GM18951 (cell line): ENCODE data around the gene PTGFRN.

Experiments
- POLR2A ChIP-seq: IDR thresholded peaks from 4 replicates; pipeline ENCODE4 v1.6.1; 2011; ENCODE audit warnings: mild to moderate bottlenecking; ENCODE audit not compliant: insufficient read length, insufficient read depth; ENCODE audit errors: extremely low read depth
- in situ Hi-C: fragments of 300-500 bp; cut with MboI; formaldehyde crosslinking; loops from one replicate; pipeline ENCODE4 v1.12.0; 2022; ENCODE audit warnings: low sequenced_read_pairs, mixed read lengths, inconsistent platforms; ENCODE audit not compliant: unreplicated experiment

PTGFRN gene

DNA sequence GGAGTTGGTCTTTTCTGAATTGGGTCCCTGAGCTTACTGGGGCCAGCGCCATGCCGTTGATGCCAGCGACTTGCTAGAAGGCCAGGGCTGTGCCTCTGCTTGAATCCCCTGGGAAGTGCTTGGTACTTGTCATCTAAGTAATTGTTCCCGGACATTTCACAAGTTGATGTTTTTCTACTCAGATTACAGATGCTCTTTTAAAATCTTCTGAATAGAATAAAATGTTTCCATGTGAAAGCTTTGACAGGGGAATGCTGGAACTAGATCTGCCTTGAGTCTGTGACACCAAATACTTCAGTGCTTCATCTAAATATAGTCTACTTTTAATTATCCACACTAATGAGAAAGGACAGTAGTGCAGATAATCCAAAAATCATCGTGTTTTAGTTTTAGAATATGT is 38.3 kb downstream of the PTGFRN start:
- TF ChIP-seq POLR2A = no peak
- in situ Hi-C loops = no loop called here

DNA sequence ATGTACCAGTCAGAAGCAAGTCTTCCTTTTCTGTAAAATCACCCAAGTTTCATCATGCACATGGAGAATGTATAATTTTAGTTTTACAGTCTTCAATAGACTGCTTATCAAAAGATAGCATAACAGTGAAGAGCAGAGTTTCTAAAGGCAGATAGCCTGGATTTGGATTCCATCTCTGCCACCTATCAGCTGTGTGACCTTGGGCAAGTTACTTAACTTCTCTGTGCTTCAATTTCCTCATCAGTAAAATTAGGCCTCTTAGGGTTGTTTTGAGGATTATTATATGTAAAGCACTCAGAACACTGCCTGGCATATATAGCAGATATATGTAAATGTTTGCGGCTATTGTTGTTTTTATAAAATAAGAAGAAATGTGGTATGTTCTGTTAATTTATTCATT is 38.9 kb downstream of the PTGFRN start:
- in situ Hi-C loops = no loop called here
- TF ChIP-seq POLR2A = no peak

DNA sequence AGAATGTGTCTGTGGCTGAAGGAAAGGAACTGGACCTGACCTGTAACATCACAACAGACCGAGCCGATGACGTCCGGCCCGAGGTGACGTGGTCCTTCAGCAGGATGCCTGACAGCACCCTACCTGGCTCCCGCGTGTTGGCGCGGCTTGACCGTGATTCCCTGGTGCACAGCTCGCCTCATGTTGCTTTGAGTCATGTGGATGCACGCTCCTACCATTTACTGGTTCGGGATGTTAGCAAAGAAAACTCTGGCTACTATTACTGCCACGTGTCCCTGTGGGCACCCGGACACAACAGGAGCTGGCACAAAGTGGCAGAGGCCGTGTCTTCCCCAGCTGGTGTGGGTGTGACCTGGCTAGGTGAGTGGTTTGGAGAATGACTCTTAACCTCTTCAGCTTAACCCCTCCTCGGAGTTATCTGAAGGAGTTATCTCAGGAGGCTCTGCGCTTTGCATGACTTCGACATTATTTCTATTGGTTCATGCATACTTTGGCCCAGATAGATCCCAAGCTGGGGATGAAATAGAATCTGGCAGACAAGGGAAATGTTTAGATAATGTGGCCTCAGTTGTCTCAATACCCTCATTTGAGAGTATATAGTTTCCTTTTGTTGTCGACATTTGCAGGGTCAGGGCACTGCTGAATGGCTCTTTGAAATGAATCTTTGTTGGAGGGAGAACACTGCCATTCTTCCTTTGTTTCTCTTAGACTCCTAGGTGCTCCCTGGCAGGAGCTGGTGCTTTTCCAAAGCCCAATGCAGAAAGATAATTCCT is 39.7 kb downstream of the PTGFRN start:
- in situ Hi-C loops = no loop called here
- TF ChIP-seq POLR2A = no peak

DNA sequence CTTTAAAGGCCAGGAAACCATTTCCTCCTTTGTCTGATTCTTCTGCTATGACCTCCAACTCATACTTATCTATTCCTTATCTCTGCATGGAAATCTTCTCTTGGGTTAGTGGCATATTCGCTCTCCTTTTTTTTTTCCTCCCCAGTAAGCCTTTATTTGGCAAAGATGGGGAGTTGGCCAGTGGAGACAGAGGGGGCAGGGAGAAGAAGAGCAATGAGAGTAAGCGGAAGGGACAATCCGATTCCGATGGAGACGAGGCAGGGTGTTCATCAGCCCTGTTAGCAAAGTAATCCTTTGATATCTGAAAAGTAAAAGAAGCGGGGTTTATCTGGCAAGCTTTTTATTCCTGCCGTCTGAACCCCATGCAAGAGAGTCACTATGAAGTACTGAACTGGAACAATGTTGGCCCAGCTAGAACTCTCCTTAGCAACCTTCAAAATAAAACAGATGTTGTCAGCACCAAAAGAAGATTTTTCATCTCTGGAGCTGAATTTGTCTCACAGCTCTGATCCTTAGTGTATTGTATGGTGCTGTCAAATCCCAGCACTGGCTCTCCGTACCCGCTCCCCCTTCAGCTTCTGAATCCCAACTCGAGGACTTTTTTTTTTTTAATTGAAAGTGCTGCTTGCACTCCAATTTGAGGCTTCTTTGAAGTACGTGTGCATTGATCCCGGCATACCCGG is 40.9 kb downstream of the PTGFRN start:
- no peak for TF ChIP-seq POLR2A
- in situ Hi-C loops = no loop called here

DNA sequence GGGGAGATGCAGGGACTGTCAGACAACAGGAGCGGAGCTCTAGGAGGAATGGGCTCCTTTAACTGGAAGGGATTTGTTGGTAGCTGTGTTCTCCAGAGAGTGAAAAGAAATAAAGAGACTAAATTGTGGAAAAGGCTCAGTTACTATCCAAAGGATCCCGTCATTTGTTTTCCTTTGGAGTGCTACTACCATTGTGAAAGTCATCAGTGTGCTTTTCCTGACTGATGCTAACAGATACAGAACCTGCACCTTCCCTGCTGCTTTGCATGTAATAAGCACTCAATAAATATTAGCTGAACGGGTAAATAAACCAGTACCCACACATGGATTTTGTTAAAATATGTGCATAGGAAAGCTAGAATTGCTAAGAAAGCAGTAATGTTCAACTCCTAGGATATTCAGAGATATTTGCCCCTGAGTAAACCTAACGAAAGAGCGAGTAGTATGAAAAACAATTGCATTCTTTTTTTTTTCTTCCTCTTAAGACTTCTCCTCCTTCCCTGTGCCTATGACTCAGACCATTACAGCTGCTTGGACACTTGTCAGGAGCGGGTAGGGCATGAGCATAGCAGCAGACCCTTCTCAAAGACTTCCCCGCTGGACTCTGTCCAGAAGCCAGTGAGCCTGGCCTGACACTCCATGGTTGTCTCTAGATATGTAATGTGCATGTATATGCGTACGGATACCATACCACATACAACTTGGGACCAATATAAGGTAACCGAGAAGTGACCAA is 41.7 kb downstream of the PTGFRN start:
- in situ Hi-C loops = no loop called here
- no peak for TF ChIP-seq POLR2A

DNA sequence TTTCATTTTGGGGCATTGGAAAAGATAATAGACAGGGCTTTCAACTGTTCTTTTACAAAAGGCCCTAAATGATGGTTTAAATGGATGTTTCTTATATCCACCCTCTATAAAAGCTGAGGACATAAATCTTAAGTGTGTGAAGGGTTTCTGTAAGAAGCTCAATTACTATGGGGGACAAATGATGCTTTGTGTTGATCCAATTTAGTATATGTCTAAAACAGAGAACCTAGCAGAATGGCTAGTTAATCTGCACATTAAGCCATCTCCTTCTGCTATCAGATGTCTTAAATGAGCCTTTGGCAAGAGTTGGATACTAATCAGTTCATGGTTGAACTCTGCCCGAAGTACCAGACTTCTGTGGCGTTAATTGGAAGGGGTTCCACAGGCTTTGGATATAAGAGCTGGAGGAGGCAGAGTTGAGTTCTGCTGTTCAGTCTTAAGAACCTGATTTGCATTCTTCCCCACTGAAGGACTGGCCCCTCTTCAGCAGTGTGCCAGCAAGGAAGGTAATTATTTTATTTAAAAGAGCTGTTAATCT is 43.1 kb downstream of the PTGFRN start:
- TF ChIP-seq POLR2A = no peak
- in situ Hi-C loops = no loop called here

DNA sequence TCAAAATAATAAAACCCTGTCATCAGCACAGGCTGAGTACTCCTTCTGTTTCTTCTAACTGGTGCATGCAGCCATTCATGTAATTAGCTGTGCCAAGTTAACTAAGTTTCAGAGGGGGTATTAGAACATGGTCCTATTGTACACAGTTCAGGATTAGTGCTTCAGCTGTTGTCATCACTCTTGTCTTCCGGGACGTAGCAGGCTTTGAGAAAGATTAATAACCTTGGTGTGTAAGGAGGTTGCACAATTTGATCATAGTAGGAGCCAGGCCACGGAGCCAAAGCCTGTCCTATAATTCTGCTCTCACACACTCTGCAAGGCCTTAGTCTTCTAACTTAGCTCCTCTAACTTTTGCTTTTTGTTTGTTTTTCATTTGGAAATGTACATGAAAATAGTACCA is 44.7 kb downstream of the PTGFRN start:
- TF ChIP-seq POLR2A = no peak
- in situ Hi-C loops = no loop called here

DNA sequence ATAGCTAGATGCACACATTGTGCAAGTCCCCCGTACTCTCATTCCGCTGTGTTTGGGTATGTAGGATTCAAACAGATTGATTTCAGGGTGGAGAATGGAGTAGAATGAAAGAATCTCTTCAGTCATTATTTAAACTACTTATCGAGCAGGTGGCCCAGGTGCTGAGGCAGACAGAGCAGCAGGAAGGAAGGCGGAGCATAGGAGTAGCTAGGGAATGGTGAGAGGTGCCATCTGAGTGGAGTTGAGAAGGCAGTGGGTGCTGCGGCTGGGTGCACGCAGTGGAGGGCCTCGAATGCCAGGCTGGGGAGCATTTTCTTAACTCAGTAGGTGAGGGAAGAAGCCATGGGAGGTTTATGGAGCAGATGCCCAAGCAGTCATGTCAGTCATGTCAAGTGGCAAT is 46.7 kb downstream of the PTGFRN start:
- in situ Hi-C loops = no loop called here
- TF ChIP-seq POLR2A = no peak

DNA sequence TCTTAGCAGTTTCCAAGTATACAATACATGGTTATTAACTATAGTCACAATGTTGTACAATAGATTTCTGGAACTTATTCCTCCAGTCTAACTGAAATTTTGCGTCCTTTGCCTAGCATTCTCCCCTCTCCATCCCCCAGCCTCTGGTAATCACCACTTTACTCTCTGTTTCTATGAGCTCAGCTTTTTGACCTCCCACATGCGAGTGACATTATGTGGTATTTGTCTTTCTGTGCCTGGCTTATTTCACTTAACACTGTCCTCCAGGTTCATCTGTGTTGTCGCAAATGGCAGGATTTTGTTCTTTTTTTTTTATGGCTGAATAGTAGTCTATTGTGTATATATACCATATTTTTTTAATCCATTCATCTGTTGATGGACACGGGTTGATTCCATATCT is 47.9 kb downstream of the PTGFRN start:
- in situ Hi-C loops = no loop called here
- no peak for TF ChIP-seq POLR2A

DNA sequence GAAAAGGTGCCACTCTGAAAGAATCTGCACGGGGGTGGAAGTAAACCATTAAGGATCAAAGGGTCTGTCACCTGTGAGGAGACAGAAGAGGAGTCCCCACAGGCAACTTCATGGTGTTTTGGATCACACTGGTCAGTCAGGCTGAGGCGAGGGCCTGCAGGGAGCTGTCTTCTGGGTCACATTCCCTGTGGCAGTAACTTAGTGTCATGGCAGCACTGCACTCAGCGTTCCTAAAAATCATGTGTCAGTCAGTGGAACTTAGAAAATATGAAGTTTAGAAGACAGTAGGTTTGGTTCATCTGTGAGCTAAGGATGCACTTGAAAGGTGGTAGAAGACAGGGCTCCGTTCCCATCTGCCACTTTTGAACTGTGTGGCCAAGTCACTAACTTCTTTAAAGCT is 48.4 kb downstream of the PTGFRN start:
- in situ Hi-C loops = no loop called here
- TF ChIP-seq POLR2A = no peak

DNA sequence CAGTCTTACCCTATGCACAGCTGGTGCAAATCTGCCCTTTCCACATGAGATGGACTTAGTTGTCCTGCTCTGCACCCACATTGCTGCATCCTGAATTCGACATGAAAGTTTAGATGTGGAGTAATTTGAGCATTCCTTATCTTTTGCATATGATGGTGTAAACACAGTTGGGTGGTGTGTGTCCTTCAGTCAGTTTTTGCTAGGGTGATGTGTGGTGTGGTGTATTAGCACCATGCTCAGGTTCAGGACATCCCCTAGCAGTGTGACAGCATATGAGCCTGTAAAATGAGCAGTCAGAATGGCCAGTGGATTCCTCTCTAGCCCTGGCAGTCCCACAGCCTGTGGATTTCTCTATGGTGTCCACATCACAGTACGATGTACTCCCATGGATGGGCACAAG is 49.3 kb downstream of the PTGFRN start:
- in situ Hi-C loops = no loop called here
- no peak for TF ChIP-seq POLR2A

DNA sequence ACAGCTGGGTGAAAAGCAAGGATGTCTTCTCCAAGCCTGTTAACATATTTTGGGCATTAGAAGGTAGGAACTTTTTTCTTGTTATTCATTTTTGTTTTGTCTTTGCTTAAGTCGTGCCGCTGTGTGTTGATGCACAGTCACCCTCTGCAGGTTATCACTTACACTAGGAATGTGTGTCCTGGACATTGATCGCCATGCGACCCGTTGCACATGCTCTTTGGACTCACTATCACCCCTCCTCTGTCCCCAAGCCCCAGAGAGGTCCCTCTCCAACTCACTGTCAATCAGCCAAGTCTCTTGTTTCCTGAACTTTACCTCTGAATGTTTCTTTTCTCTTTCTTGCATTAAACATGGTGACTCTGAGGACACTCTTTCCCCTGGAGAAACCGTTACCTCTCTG is 51.9 kb downstream of the PTGFRN start:
- TF ChIP-seq POLR2A = no peak
- in situ Hi-C loops = no loop called here

DNA sequence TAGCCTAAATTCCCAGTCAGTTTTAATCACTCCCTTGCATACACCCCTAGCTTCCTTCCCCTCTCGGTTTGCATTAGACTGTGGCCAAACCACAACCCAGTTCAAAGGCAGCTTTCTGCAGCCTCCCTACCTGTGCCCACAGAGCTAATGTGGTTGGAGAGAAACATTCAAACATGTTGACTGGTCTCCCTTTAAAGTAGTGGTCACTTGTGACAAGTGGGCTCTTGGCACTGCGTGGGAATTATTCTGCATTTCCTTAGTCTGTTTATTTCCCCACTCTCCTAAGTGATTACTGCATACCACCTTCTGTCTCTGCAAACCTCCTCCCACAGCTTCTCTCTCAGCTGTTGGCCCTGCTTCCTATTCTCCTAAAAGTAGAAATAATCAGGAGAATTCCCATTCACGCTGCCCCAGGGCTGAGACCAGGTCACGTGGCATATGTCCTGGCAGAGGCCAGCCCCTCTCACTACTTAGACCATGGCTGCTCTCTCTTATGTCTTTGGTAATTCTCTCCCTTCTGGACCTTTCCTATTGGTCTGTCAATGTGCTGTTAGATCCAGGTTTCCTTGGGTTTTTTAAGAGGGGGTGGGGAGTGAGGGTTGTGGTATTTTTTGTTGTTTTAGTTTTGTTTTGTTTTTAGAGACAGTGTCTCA is 53.4 kb downstream of the PTGFRN start:
- in situ Hi-C loops = no loop called here
- TF ChIP-seq POLR2A = no peak
